NCI-H82 treated with DMSO at 0.1 percent for 48 hours (cell line): ENCODE measurements around the gene YTHDF2.

ENCODE experiments used
- DNase-seq: peaks from one replicate; lab custom pipeline; 2025; ENCODE audit not compliant: unreplicated experiment; lab: John Stamatoyannopoulos, UW

YTHDF2 gene

GRCh38 chr1:28796352-28797211 lies 59.8 kb downstream of the YTHDF2 start:
- DNase-seq, result no peak

GRCh38 chr1:28800324-28800723 lies 63.6 kb downstream of the YTHDF2 start:
- DNase-seq, result no peak

- DNase-seq, result no peak
Measured at GRCh38 chr1:28801461-28801860, 64.7 kb downstream of the YTHDF2 start.

GRCh38 chr1:28803051-28803450 lies 66.3 kb downstream of the YTHDF2 start:
- no peak for DNase-seq

- DNase-seq, result no peak
Measured at GRCh38 chr1:28803662-28804061, 66.9 kb downstream of the YTHDF2 start.

GRCh38 chr1:28804071-28804470 lies 67.3 kb downstream of the YTHDF2 start:
- no peak for DNase-seq

GRCh38 chr1:28807046-28807445 lies 70.3 kb downstream of the YTHDF2 start:
- DNase-seq, result no peak

GRCh38 chr1:28807986-28808385 lies 71.2 kb downstream of the YTHDF2 start:
- no peak for DNase-seq

GRCh38 chr1:28811369-28811765 lies 74.6 kb downstream of the YTHDF2 start:
- no peak for DNase-seq

- DNase-seq, result no peak
Measured at GRCh38 chr1:28811766-28812668, 75.3 kb downstream of the YTHDF2 start, which contains the start of gene OPRD1. Gene OPRD1, plus strand, starts transcription at chr1:28812170. Its CDS starts 214 bp downstream, at chr1:28812384.

- DNase-seq, result no peak
Measured at GRCh38 chr1:28812669-28813468, 76.1 kb downstream of the YTHDF2 start.

- no peak for DNase-seq
Measured at GRCh38 chr1:28813931-28814465, 77.3 kb downstream of the YTHDF2 start.

- peak; percentile 49 for DNase-seq
Measured at GRCh38 chr1:28815533-28816185, 78.9 kb downstream of the YTHDF2 start.

- DNase-seq, result no peak
Measured at GRCh38 chr1:28817133-28817532, 80.4 kb downstream of the YTHDF2 start.

- no peak for DNase-seq
Measured at GRCh38 chr1:28819020-28819419, 82.3 kb downstream of the YTHDF2 start.
